CD14-positive monocyte (primary cell): ENCODE measurements around the gene FAM187B. TPM values are rescaled to one million over a fixed set of nuclear protein-coding genes. Genes with fewer than 3 reads are reported as not detected.

ENCODE experiments used
- DNase-seq, 3 donors: peaks; one replicate each; pipeline ENCODE4 v3.0.0-alpha.2; 2011 to 2022
- H2AFZ ChIP-seq: 2 replicates; pipeline ENCODE4 v1.6.0; 2012; ENCODE audit warnings: mild to moderate bottlenecking, low read depth, low read length, inconsistent platforms; ENCODE audit not compliant: insufficient read depth, poor library complexity, severe bottlenecking
- H3K27ac ChIP-seq, 2 donors: 1 replicate in 1 of 2; 2 replicates in 1 of 2; pipeline ENCODE4 v1.5.1; 2012 to 2013; ENCODE audit warnings: low read length in 2 of 2, control low read depth in 1 of 2, inconsistent platforms in 1 of 2, low read depth in 1 of 2, mild to moderate bottlenecking in 1 of 2
- H3K27me3 ChIP-seq, 2 donors: one replicate each; pipeline versions ENCODE4 v1.6.0 to v1.6.1; 2011 to 2013; ENCODE audit warnings: low read length in 2 of 2; ENCODE audit not compliant: control insufficient read depth in 2 of 2, insufficient read depth in 2 of 2
- H3K36me3 ChIP-seq, 2 donors: replicated peaks in 1 of 2; 1 replicate in 1 of 2; 2 replicates in 1 of 2; pipeline versions ENCODE4 v1.5.1 to v1.6.1; 2012 to 2013; ENCODE audit warnings: low read length in 2 of 2, control low read depth in 1 of 2, inconsistent platforms in 1 of 2, mild to moderate bottlenecking in 1 of 2; ENCODE audit not compliant: insufficient read depth in 2 of 2, control insufficient read depth in 1 of 2
- H3K4me1 ChIP-seq, 2 donors: 1 replicate in 1 of 2; 2 replicates in 1 of 2; pipeline versions ENCODE4 v1.5.1 to v1.6.1; 2012 to 2013; ENCODE audit warnings: low read length in 2 of 2, control low read depth in 1 of 2, inconsistent platforms in 1 of 2, mild to moderate bottlenecking in 1 of 2, moderate library complexity in 1 of 2; ENCODE audit not compliant: insufficient read depth in 2 of 2, control insufficient read depth in 1 of 2
- H3K4me2 ChIP-seq: replicated peaks from 2 replicates; pipeline ENCODE3; 2012; ENCODE audit warnings: low read length, moderate library complexity, mild to moderate bottlenecking; ENCODE audit not compliant: poor library complexity, severe bottlenecking; ENCODE audit errors: extremely low read depth
- H3K4me3 ChIP-seq, 3 experiments: fragments of 200-600 bp in 1 of 3; sonication (generic) in 1 of 3; replicated peaks in 1 of 3; 1 replicate in 2 of 3; 2 replicates in 1 of 3; pipeline ENCODE4 v1.5.1; 2011 to 2013; ENCODE audit warnings: low read length in 3 of 3, mild to moderate bottlenecking in 3 of 3, control low read depth in 2 of 3, low read depth in 2 of 3, inconsistent platforms in 1 of 3, moderate library complexity in 1 of 3
- H3K79me2 ChIP-seq: 2 replicates; pipeline ENCODE4 v1.6.0; 2012; ENCODE audit warnings: mild to moderate bottlenecking, control low read depth, inconsistent platforms, low read length, moderate library complexity; ENCODE audit not compliant: insufficient read depth
- H3K9ac ChIP-seq: 2 replicates; pipeline ENCODE4 v1.6.0; 2017; ENCODE audit warnings: low read length, mild to moderate bottlenecking; ENCODE audit not compliant: insufficient read depth, poor library complexity, severe bottlenecking
- H3K9me3 ChIP-seq, 2 donors: replicated peaks in 1 of 2; 1 replicate in 1 of 2; 2 replicates in 1 of 2; pipeline versions ENCODE4 v1.5.1 to v1.6.1; 2012 to 2013; ENCODE audit warnings: low read length in 2 of 2, control low read depth in 1 of 2; ENCODE audit not compliant: control insufficient read depth in 1 of 2, insufficient read depth in 1 of 2
- H4K20me1 ChIP-seq: 2 replicates; pipeline ENCODE4 v1.6.0; 2012; ENCODE audit warnings: mild to moderate bottlenecking, low read length, control low read depth, moderate library complexity; ENCODE audit not compliant: insufficient read depth
- H3K27ac Mint-ChIP-seq, 7 donors: one replicate each; pipeline ENCODE4 v1.8.0; 2020; ENCODE audit warnings: mild to moderate bottlenecking in 7 of 7, mixed read lengths in 7 of 7, moderate library complexity in 6 of 7, inconsistent platforms in 2 of 7
- H3K27me3 Mint-ChIP-seq, 3 donors: one replicate each; pipeline ENCODE4 v1.8.0; 2021 to 2022; ENCODE audit warnings: low read depth in 3 of 3, mild to moderate bottlenecking in 3 of 3, mixed read lengths in 3 of 3, moderate library complexity in 3 of 3, inconsistent platforms in 1 of 3
- H3K36me3 Mint-ChIP-seq, 2 donors: one replicate each; pipeline ENCODE4 v1.8.0; 2020; ENCODE audit warnings: mixed read lengths in 2 of 2, inconsistent platforms in 1 of 2, mild to moderate bottlenecking in 1 of 2
- H3K4me1 Mint-ChIP-seq: one replicate; pipeline ENCODE4 v1.8.0; 2020; ENCODE audit warnings: mild to moderate bottlenecking, mixed read lengths
- H3K4me3 Mint-ChIP-seq, 2 donors: one replicate each; pipeline ENCODE4 v1.8.0; 2020; ENCODE audit warnings: mild to moderate bottlenecking in 2 of 2, mixed read lengths in 2 of 2, moderate library complexity in 1 of 2
- H3K9me3 Mint-ChIP-seq, 7 donors: one replicate each; pipeline ENCODE4 v1.8.0; 2020 to 2022; ENCODE audit warnings: mixed read lengths in 7 of 7, mild to moderate bottlenecking in 6 of 7, moderate library complexity in 6 of 7, inconsistent platforms in 2 of 7
- CTCF ChIP-seq: fragments of 200-600 bp; IDR thresholded peaks from one replicate; pipeline ENCODE4 v1.8.0; 2022; ENCODE audit warnings: antibody characterized with exemption, mild to moderate bottlenecking
- WGBS: methylation state at CpG from one replicate; pipeline ENCODE4 v1.1.5; 2013; ENCODE audit warnings: missing lambda C conversion rate; ENCODE audit not compliant: insufficient coverage; 5-methylcytosine and 5-hydroxymethylcytosine counted together
- intact Hi-C, 2 donors: fragments of 100-400 bp; cut with micrococcal nuclease; formaldehyde crosslinking; loops; one replicate each; pipeline versions ENCODE4 v1.15.0 to v1.15.1; 2023
- polyA plus RNA-seq, 3 donors: library from polyadenylated mRNA; depleted of rRNA in 1 of 3; unstranded in 2 of 3; stranded (reverse) in 1 of 3; fragments of 300-500 nt in 2 of 3; fragments of >200 nt in 1 of 3; fragmentation: Illumina TruSeq in 2 of 3; gene quantifications; 1 replicate in 2 of 3; 2 replicates in 1 of 3; pipeline ENCODE4 v1.2.3, GENCODE V29; 2012 to 2021

The FAM187B gene
- polyA plus RNA-seq, 3 donors = not detected

DNA sequence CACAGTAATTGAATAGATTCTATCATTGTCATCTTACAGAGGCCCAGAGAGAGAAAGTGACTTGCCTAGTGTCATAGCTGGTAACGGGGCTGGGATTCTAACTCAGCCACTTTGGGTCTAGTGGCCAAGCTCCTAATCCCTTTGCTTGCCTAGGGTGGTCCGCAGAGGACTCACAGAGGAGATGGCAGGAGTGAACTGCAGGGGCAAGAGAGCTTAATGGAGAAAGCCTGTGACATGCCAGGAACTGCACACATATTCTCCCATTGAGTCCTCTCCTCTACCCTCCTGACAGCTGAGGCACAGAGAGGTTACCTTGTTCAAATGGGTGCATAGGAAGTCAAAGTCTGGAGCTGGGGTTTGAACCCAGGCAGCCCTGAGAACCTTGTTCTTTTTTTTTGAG, 22.9 kb upstream of the FAM187B start:
- no peak for DNase-seq
- Mint-ChIP-seq H3K27ac (no peak overlapping the region), H3K27me3 (peaks cover 41 to 50% (median 45%) of the 10 kb centered on the region in 3 donors), H3K4me3 (no peak overlapping the region), H3K36me3 (peaks cover 9% of the 10 kb centered on the region in 2 donors), H3K4me1 (peaks cover 28% of the 10 kb centered on the region), H3K9me3 (peaks cover 0 to 15% (median 6%) of the 10 kb centered on the region in 7 donors)
- no peak overlapping the region for H3K9ac ChIP-seq
- no peaks in the 10 kb centered on the region for H4K20me1 ChIP-seq
- 86% methylated on average over 1 of the region's 2 CpGs for whole genome bisulfite sequencing
- no peak for TF ChIP-seq CTCF
- no peak overlapping the region for H2AFZ ChIP-seq
- peaks cover 0 to 16% of the 10 kb centered on the region in 2 donors for H3K9me3 ChIP-seq
- H3K36me3 ChIP-seq = no peaks in the 10 kb centered on the region
- no peak overlapping the region for H3K27ac ChIP-seq
- H3K4me3 ChIP-seq = no peak overlapping the region
- H3K79me2 ChIP-seq = no peaks in the 10 kb centered on the region
- intact Hi-C loops = no loop called here
- no peak overlapping the region for H3K4me2 ChIP-seq
- H3K27me3 ChIP-seq = peaks cover 21 to 41% of the 10 kb centered on the region in 2 donors
- H3K4me1 ChIP-seq = peaks cover 28 to 29% of the 10 kb centered on the region in 2 donors

GRCh38 chr19:35249848-35250711, 21.5 kb upstream of the FAM187B start:
- intact Hi-C loops = no loop called here
- H3K9ac ChIP-seq = no peak overlapping the region

More at GRCh38 chr19:35249848-35250711, 21.5 kb upstream of the FAM187B start:
- DNase-seq = no peak
- peaks cover 0 to 16% (median 11%) of the 10 kb centered on the region in 7 donors for H3K9me3 Mint-ChIP-seq
- no peak overlapping the region for H2AFZ ChIP-seq
- 92% methylated on average over 29 of the region's 34 CpGs for WGBS
- no peak for TF ChIP-seq CTCF
- no peaks in the 10 kb centered on the region for H3K79me2 ChIP-seq
- peaks cover 31% of the 10 kb centered on the region for H3K4me1 Mint-ChIP-seq
- H3K9me3 ChIP-seq = peaks cover 0 to 20% of the 10 kb centered on the region in 2 donors
- peak overlapping the region; percentile 2 to 86 for H3K4me3 Mint-ChIP-seq
- H3K27me3 Mint-ChIP-seq = peaks cover 46 to 57% (median 46%) of the 10 kb centered on the region in 3 donors
- no peak overlapping the region for H3K27ac Mint-ChIP-seq
- H3K27me3 ChIP-seq = peaks cover 21 to 45% of the 10 kb centered on the region in 2 donors
- H3K4me1 ChIP-seq = peaks cover 29 to 31% of the 10 kb centered on the region in 2 donors
- H3K4me3 ChIP-seq = no peak overlapping the region
- H3K36me3 ChIP-seq = no peaks in the 10 kb centered on the region
- no peak overlapping the region for H3K4me2 ChIP-seq
- no peaks in the 10 kb centered on the region for H4K20me1 ChIP-seq
- H3K27ac ChIP-seq = no peak overlapping the region
- H3K36me3 Mint-ChIP-seq = peaks cover 9% of the 10 kb centered on the region in 2 donors
